ENCODE measurements around the gene RRP8.

GRCh38 chr11:6567371-6567745 is 36.1 kb downstream of the RRP8 start:
- TF ChIP-seq CTCF (IDR thresholded peaks at IDR 0.05) (no peak), POLR2A (IDR thresholded peaks at IDR 0.05) (no peak)
